ENCODE measurements around the gene NEK8.
A peak's percentile ranks its signal among the peaks of the same experiment; 100 is the strongest.
"Not testable (repeated sequence)": the region's sequence is repeated elsewhere in the genome, so short reads cannot be mapped to it uniquely, and the experiment has no call there.

The NEK8 gene

DNA sequence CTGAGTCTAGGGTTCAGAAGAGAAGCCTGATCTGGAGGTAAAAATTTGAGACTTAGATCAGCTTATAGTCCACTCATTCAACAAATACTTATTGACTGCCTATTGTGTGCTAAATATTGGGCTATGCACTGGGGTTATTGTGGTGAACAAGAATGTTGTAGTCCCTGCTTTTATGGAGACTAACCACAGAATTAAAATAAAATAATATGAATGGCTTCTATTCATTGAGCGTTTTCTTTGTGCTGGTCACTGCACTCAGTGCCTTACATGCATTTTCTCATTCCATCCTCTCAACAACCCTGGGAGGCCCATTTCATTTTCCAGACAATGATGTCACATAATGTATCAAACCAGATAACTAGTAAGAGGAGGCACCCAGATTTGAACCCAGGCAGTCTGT, 4.8 kb downstream of the NEK8 start:
- H3K4me1 Mint-ChIP-seq, result peaks cover 71% of the 10 kb centered on the region
- ATAC-seq, result no peak

DNA sequence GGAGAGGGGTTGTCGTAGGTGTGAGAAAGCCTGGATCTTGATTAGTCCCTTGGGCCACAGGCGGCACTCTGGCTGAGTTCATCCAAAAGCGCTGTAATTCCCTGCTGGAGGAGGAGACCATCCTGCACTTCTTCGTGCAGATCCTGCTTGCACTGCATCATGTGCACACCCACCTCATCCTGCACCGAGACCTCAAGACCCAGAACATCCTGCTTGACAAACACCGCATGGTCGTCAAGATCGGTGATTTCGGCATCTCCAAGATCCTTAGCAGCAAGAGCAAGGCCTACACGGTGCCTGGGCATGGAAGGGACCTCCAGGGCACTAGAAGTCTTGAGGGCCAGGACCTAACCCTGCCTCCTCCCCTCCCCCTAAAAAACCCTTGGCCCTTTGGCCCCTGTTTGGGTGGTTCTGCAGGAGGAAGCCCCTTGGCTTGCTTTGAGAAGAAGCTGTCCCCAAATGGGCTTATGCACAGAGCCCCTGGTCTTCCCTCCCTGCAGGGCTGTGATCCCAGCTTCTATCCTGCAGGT, 6.2 kb downstream of the NEK8 start:
- H3K4me1 Mint-ChIP-seq, result peaks cover 73% of the 10 kb centered on the region
- H3K9me3 Mint-ChIP-seq, result peaks cover 0 to 6% of the 10 kb centered on the region in 2 donors
- no peaks in the 10 kb centered on the region for H3K27me3 Mint-ChIP-seq
- H3K4me3 Mint-ChIP-seq, result peak overlapping the region in 1 of 2 donors; percentile 15
- H3K27ac Mint-ChIP-seq, result no peak overlapping the region
- no peak for ATAC-seq
- DNase-seq, result no peak

More for the DNA sequence above, 4.8 kb downstream of the NEK8 start:
- no peak overlapping the region for H3K4me3 Mint-ChIP-seq
- no peaks in the 10 kb centered on the region for H3K27me3 Mint-ChIP-seq
- no peak overlapping the region for H3K27ac Mint-ChIP-seq
- H3K9me3 Mint-ChIP-seq, result peaks cover 0 to 6% of the 10 kb centered on the region in 2 donors
- DNase-seq, result no peak

DNA sequence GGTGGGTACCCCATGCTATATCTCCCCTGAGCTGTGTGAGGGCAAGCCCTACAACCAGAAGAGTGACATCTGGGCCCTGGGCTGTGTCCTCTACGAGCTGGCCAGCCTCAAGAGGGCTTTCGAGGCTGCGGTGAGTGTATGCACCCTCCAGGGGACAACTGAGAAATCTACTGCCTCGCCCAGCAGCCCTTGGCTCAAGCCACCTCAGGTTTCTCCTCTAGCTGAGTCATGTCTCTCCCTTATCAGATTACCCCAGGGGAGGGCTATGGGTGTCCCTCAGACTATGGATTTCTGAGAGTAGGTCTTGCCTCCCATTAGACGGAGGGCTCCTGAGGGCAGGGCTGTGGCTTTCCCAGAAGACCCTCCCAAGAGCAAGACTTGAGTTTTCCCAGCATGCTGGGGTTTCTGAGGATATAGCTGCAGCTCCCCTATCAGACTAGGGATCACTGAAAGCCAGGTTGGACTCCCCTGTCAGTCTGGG, 6.7 kb downstream of the NEK8 start:
- DNase-seq (no peak), ATAC-seq (no peak)
- H3K27ac Mint-ChIP-seq, result no peak overlapping the region
- no peaks in the 10 kb centered on the region for H3K27me3 Mint-ChIP-seq
- H3K9me3 Mint-ChIP-seq, result peaks cover 0 to 6% of the 10 kb centered on the region in 2 donors
- peaks cover 76% of the 10 kb centered on the region for H3K4me1 Mint-ChIP-seq
- peak overlapping the region in 1 of 2 donors; percentile 15 for H3K4me3 Mint-ChIP-seq

DNA sequence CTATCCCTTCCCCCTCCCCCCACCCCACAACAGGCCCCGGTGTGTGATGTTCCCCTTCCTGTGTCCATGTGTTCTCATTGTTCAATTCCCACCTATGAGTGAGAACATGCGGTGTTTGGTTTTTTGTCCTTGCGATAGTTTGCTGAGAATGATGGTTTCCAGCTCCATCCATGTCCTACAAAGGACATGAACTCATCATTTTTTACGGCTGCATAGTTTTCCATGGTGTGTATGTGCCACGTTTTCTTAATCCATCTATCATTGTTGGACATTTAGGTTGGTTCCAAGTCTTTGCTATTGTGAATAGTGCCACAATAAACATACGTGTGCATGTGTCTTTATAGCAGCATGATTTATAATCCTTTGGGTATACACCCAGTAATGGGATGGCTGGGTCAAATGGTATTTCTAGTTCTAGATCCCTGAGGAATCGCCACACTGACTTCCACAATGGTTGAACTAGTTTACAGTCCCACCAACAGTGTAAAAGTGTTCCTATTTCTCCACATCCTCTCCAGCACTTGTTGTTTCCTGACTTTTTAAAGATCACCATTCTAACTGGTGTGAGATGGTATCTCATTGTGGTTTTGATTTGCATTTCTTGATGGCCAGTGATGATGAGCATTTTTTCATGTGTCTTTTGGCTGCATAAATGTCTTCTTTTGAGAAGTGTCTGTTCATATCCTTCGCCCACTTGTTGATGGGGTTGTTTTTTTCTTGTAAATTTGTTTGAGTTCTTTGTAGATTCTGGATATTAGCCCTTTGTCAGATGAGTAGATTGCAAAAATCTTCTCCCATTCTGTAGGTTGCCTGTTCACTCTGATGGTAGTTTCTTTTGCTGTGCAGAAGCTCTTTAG, 7.6 kb downstream of the NEK8 start:
- ATAC-seq, H3K9me3 Mint-ChIP-seq, DNase-seq, H3K27me3 Mint-ChIP-seq, H3K4me3 Mint-ChIP-seq, H3K27ac Mint-ChIP-seq: not testable (repeated sequence)
- H3K4me1 Mint-ChIP-seq, result peaks cover 84% of the 10 kb centered on the region

DNA sequence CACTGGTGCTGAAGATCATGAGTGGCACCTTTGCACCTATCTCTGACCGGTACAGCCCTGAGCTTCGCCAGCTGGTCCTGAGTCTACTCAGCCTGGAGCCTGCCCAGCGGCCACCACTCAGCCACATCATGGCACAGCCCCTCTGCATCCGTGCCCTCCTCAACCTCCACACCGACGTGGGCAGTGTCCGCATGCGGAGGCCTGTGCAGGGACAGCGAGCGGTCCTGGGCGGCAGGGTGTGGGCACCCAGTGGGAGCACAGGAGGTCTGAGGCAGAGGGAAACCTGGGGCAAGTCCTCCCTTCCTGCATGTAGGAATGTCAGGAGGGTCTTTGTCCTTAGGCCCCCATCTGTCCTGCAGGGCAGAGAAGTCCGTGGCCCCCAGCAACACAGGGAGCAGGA, 8.7 kb downstream of the NEK8 start:
- Mint-ChIP-seq H3K9me3 (peaks cover 0 to 6% of the 10 kb centered on the region in 2 donors), H3K4me3 (peak overlapping the region in 1 of 2 donors; percentile 82), H3K27ac (no peak overlapping the region), H3K4me1 (peaks cover 92% of the 10 kb centered on the region), H3K27me3 (no peaks in the 10 kb centered on the region)
- ATAC-seq (no peak), DNase-seq (no peak)

DNA sequence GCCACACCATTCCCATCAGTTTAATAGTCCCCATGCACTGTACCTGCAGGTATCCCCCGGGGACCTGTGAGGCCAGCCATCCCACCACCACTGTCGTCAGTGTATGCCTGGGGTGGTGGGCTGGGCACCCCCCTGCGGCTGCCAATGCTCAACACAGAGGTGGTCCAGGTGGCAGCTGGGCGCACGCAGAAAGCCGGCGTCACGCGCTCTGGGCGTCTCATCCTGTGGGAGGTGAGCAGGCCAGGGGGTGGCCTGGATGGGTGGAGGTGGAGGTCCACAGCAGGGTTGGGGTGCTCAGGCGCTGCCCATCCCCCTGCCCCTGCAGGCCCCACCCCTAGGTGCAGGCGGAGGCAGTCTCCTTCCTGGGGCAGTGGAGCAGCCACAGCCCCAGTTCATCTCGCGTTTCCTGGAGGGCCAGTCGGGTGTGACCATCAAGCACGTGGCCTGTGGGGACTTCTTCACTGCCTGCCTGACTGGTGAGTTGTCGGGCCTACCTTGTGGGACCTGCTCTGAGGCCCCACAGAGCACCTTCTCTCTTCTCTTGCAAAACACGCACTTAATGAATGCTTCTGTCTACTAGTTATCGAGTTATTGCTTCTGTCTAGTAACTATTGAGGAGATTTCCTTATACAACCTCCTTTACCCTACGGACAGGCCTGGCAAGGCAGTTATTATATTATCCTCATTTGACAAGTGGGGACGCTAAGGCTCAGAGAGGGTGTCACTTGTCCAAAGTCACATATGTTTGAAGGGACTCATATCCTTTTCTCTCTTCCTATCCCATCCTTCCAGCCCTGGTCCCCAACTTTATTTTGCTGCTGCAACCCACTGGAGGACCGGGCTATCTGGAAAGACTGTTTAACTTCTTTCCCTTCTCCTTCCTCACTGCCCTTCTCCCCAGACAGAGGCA, 9.4 kb downstream of the NEK8 start:
- Mint-ChIP-seq H3K4me1 (peaks cover 94% of the 10 kb centered on the region), H3K27me3 (no peaks in the 10 kb centered on the region), H3K4me3 (peak overlapping the region; percentile 82 to 83), H3K27ac (peak overlapping the region; percentile 27 to 94), H3K9me3 (peaks cover 0 to 6% of the 10 kb centered on the region in 2 donors)
- peak; percentile 40 for ATAC-seq
- no peak for DNase-seq

DNA sequence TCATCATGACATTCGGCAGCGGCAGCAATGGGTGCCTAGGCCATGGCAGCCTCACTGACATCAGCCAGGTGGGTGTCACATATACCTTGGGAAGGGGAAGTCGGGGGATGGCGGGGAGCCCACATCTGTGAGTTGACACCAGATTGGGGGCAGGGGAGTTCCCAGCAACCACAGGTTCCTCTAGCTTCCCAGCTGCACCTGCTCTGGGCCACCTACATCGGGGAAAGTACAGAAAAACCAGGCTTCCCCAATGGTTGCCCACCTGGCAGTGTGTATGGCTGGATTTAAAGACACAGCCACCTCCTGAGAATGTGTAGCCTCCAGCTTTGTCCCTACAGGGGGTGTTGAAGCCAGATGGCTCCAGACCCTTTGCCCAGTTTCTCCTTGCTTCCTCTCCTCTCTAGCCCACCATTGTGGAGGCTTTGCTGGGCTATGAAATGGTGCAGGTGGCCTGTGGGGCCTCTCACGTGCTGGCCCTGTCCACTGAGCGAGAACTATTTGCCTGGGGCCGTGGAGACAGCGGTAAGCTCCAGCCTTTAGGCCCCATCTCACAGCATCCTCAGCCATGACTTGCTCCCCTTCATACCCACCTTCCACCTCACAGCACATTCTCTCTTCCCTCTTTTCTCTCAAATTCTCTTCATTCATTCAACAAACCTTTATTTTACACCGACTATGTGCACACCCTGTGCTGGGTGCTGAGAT, 10.2 kb downstream of the NEK8 start:
- Mint-ChIP-seq H3K27me3 (no peaks in the 10 kb centered on the region), H3K9me3 (peaks cover 0 to 6% of the 10 kb centered on the region in 2 donors), H3K4me1 (peaks cover 88% of the 10 kb centered on the region), H3K4me3 (peak overlapping the region; percentile 82 to 83), H3K27ac (peak overlapping the region; percentile 27 to 94)
- DNase-seq (peak in 1 of 2 donors; percentile 68), ATAC-seq (peak; percentile 77)

DNA sequence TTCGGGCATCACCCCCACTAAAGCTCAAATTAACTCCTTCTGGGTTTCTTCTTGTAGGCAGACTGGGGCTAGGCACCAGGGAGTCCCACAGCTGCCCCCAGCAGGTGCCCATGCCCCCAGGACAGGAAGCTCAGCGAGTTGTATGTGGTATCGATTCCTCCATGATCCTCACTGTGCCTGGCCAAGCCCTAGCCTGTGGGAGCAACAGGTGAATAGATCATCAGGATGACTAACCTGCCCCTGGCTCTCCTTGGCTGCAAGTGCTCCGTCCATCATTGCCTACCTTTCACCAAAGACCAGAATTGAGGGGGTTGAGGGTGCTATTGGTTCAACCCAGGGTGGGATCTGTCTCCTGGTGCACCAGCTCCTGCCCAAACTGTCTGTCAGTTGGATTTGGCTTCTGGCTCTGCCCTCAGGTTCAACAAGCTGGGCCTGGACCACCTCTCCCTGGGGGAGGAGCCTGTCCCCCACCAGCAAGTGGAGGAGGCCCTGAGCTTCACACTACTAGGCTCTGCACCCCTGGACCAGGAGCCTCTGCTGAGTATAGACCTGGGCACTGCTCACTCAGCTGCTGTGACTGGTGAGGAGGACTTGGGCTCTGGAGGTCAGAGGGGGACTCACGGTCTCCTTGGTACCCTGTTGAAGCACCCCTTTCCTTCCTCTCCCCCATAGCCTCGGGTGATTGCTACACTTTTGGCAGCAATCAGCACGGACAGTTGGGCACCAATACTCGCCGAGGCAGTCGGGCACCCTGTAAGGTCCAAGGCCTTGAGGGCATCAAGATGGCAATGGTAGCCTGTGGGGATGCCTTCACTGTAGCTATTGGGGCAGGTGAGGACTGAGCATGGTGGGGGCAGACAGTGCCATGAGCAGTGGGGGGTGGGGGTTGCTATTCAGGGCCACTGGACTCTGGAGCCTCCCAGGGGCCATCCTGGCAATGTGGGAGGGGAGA, 12.1 kb downstream of the NEK8 start:
- H3K4me1 Mint-ChIP-seq, result peaks cover 70% of the 10 kb centered on the region
- H3K27me3 Mint-ChIP-seq, result no peaks in the 10 kb centered on the region
- no peak for DNase-seq
- ATAC-seq, result no peak
- no peak overlapping the region for H3K27ac Mint-ChIP-seq
- peaks cover 0 to 6% of the 10 kb centered on the region in 2 donors for H3K9me3 Mint-ChIP-seq
- peak overlapping the region in 1 of 2 donors; percentile 89 for H3K4me3 Mint-ChIP-seq

DNA sequence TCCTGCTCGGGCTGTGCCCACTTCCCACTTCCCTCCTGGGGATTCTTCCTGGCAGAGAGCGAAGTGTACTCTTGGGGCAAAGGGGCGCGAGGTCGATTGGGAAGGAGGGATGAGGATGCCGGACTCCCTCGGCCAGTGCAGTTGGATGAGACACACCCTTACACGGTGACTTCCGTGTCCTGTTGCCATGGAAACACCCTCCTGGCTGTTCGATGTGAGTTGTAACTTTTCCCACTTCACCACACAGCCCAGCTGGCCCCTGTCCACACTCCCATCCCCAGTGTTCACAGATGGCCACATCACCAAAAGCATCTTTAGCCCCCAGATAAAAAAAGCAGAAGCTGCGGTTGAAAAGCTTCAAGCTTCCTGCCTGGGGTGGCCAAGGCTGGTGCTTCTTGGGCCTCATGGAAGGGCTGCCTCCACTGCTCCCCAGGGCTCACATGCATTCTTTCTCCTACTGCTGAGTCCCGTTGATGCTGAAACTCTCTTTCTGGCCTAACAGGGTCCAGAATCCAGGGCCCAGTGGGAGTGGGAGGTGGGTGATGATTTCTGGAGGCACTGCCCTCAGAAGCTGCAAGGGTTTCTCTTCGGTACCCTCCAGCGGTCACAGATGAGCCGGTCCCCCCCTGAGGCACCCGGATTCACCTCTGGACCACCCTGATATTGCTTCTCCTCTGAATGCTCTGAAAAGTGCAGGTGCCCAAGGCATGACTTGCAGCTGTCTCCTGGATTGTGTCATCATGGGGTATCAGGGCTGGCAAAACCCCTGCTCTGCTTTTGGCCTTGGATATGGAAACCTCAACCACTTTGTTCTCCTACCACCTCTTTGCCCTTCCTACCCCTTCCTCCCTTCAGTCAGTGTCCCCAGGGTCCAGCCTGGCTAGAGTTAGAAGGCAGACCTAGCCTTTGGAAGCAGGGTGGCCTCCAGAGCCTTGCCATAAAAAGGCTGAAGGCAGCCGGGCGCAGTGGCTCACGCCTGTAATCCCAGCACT, 13.1 kb downstream of the NEK8 start:
- H3K9me3 Mint-ChIP-seq, result peaks cover 0 to 6% of the 10 kb centered on the region in 2 donors
- DNase-seq (no peak), ATAC-seq (no peak)
- H3K27ac Mint-ChIP-seq, result peak overlapping the region in 1 of 2 donors; percentile 56
- peak overlapping the region; percentile 53 to 89 for H3K4me3 Mint-ChIP-seq
- H3K4me1 Mint-ChIP-seq, result peaks cover 73% of the 10 kb centered on the region
- H3K27me3 Mint-ChIP-seq, result no peaks in the 10 kb centered on the region

DNA sequence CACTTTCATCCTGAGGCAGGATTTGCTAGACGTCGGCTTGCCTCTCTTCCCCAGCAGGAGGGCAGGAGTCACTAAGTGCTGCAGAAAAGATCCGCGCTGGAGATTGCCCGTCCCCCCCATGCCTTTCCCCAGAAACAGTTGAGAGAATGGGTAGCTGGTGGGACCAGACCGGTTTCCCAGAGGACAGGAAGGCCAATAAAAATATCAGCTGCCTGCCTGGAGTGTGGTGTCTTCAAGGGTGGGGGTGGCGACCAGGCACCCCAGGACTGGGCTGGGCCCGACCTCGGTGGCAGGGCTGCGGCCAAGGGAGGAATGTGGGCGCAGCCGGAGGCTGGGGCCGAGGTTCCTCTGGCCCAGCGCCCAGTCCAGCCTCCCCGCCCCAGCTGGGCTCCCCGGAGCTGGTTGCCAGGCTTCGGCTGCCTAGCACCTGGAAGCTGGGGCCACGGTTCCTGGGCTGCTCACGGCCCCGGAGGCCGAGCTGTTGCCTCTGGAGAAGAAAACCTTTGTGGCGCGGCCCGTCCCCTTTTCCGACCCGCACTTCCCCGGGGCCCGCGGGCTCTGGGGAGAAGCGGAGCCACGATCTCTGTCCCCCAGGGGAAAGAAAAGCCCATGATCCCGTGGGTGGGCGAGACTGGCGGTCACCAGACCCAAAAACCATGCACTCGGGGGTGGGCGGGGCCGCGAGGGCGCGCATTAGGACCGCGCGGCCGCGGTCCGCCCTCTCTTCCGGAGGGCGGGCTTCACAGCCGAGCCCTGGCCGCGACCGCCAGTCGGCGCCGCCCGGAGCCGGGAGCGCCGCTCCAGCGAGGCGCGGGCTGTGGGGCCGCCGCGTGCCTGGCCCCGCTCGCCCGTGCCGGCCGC, 14.9 kb downstream of the NEK8 start, which contains the start of gene TRAF4:
Gene TRAF4, plus strand, starts transcription at position 769 of the 861 bp plus-strand sequence. CDS start 102 bp downstream, outside the sequence.
- Mint-ChIP-seq H3K4me3 (peak within 1 kb of the TSS; percentile 96), H3K27ac (peak within 1 kb of the TSS; percentile 93 to 95), H3K4me1 (peaks cover 76% of the 10 kb centered on the region), H3K27me3 (no peaks in the 10 kb centered on the region), H3K9me3 (no peaks in the 10 kb centered on the region)
- DNase-seq (peak; percentile 78 to 79), ATAC-seq (peak; percentile 87)

DNA sequence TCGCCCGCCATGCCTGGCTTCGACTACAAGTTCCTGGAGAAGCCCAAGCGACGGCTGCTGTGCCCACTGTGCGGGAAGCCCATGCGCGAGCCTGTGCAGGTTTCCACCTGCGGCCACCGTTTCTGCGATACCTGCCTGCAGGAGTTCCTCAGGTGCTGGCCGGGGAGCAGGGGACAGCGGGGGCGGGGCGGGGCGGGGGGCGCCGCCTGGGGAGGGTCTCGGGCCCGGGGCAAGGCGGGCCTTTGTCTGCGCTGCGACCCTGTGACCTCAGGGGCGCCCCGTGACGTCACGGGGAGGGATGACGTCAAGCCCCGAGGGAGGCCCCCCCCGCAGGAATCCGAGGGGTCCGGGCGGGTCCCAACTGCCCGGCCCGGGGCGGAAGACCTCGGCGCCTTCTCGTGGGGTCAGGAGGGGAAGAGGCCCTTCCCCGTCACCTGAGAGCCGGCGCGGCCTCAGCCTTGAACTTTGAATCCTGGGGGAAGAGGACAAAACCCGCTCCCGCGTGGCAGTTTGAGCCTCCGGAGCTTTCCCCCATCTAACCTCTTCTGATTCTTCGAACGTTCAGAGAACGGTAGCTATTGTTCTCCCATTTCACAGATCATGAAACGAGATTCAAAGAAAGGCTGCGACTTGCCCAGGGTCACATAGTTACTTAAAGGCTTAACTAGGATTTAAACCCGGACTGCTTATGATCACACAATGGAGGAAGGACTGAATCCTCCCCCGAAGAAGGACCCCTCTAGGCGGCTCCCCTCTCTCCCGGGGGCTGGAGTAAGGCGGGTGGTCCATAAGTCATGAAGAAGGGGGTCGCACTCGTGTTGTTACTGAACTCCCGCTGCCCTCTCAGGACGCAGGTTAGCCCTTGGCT, 15.8 kb downstream of the NEK8 start:
- Mint-ChIP-seq H3K27me3 (no peaks in the 10 kb centered on the region), H3K27ac (peak overlapping the region; percentile 93 to 95), H3K9me3 (no peaks in the 10 kb centered on the region), H3K4me1 (peaks cover 76% of the 10 kb centered on the region), H3K4me3 (peak overlapping the region; percentile 96)
- peak in 1 of 2 donors; percentile 66 for DNase-seq
- ATAC-seq, result peak; percentile 57
